HepG2 (cell line): ENCODE measurements around the gene KLHL12. TPM values are rescaled to one million over a fixed set of nuclear protein-coding genes. Genes with fewer than 3 reads are reported as not detected.

Experiments
- ATAC-seq: fragments of 200-7000 bp; cut with Tn5 transposase; 3 replicates; pipeline ENCODE4 v1.9.1; 2020; ENCODE audit warnings: mild to moderate bottlenecking, moderate library complexity
- BruUV-seq: library from RNA; stranded (reverse); fragments of 400-500 nt; replicated peaks from 2 replicates; lab custom pipeline; 2021; lab: Mats Ljungman, UMichigan
- CTCF ChIA-PET: fragments of 300-600 bp; formaldehyde crosslinking; extraction: SDS; loops from one replicate; lab custom pipeline; 2021; ENCODE audit warnings: low total read pairs, inconsistent platforms, low intra/inter-chr PET ratio; lab: Yijun Ruan, JAX
- POLR2A ChIA-PET: fragments of 350-600 bp; sonication (Branson Sonifier 250); formaldehyde crosslinking; loops from one replicate; lab custom pipeline; 2020; ENCODE audit warnings: antibody characterized with exemption, inconsistent platforms; lab: Yijun Ruan, JAX
- DNase-seq: peaks from one replicate; pipeline ENCODE4 v3.0.0-alpha.2; 2015; ENCODE audit warnings: low spot score
- FAIRE-seq: peaks from 3 replicates; lab custom pipeline; 2011; peaks lifted over from hg19 to GRCh38; lab: Jason Lieb, UNC
- H2AFZ ChIP-seq: one replicate; pipeline ENCODE4 v1.6.1; 2011; ENCODE audit warnings: low read length, inconsistent platforms
- H3K27ac ChIP-seq: fragments of 300-600 bp; 3 replicates; pipeline ENCODE4 v1.8.0; 2011; ENCODE audit warnings: mixed run types, mild to moderate bottlenecking, mixed read lengths, low read length, inconsistent platforms; ENCODE audit not compliant: insufficient read depth; ENCODE audit errors: extremely low read length
- H3K27me3 ChIP-seq, 2 experiments: fragments of 200-600 bp in 1 of 2; 2 replicates in 1 of 2; 3 replicates in 1 of 2; pipeline versions ENCODE4 v1.6.0 to v1.8.0; 2011; ENCODE audit warnings: low read length in 2 of 2, mild to moderate bottlenecking in 2 of 2, moderate library complexity in 2 of 2, inconsistent platforms in 1 of 2; ENCODE audit not compliant: insufficient read depth in 2 of 2, control insufficient read depth in 1 of 2
- H3K36me3 ChIP-seq, 2 experiments: fragments of 200-600 bp in 1 of 2; replicated peaks in 1 of 2; 2 replicates in 1 of 2; 3 replicates in 1 of 2; pipeline versions ENCODE4 v1.5.1 to v1.8.0; 2011; ENCODE audit warnings: low read length in 2 of 2, inconsistent platforms in 1 of 2; ENCODE audit not compliant: insufficient read depth in 2 of 2, control insufficient read depth in 1 of 2
- H3K4me1 ChIP-seq: 2 replicates; pipeline ENCODE4 v1.5.1; 2012; ENCODE audit warnings: low read length, inconsistent platforms; ENCODE audit not compliant: insufficient read depth
- H3K4me2 ChIP-seq: 2 replicates; pipeline ENCODE4 v1.6.0; 2011; ENCODE audit warnings: low read depth, low read length, inconsistent platforms
- H3K4me3 ChIP-seq, 3 experiments: fragments of 200-600 bp in 1 of 3; sonication (generic), shearing (Covaris generic) in 1 of 3; replicated peaks in 1 of 3; 2 replicates each; pipeline ENCODE4 v1.5.1; 2011 to 2016; ENCODE audit warnings: low read length in 3 of 3, inconsistent platforms in 2 of 3, low read depth in 2 of 3, mild to moderate bottlenecking in 2 of 3, control low read depth in 1 of 3, mixed read lengths in 1 of 3; ENCODE audit not compliant: insufficient read depth in 1 of 3
- H3K79me2 ChIP-seq: one replicate; pipeline ENCODE4 v1.6.1; 2011; ENCODE audit warnings: low read length, inconsistent platforms; ENCODE audit not compliant: insufficient read depth
- H3K9ac ChIP-seq: 2 replicates; pipeline ENCODE4 v1.6.0; 2011; ENCODE audit warnings: mild to moderate bottlenecking, low read depth, low read length, inconsistent platforms; ENCODE audit not compliant: insufficient read depth
- H3K9me3 ChIP-seq: 2 replicates; pipeline ENCODE4 v1.5.1; 2012; ENCODE audit warnings: mild to moderate bottlenecking, low read length
- H4K20me1 ChIP-seq: 2 replicates; pipeline ENCODE4 v1.6.0; 2011; ENCODE audit warnings: inconsistent platforms, mild to moderate bottlenecking, low read length, moderate library complexity; ENCODE audit not compliant: insufficient read depth
- AGO2 ChIP-seq: fragments of 200-400 bp; formaldehyde crosslinking; optimal IDR thresholded peaks from 2 replicates; pipeline ENCODE3; 2017; ENCODE audit warnings: mild to moderate bottlenecking, low read depth, low read length, moderate library complexity
- ARNT ChIP-seq: fragments of 450-650 bp; IDR thresholded peaks from 2 replicates; pipeline ENCODE4 v1.6.1; 2017
- CCDC6 ChIP-seq: sonication (generic); formaldehyde crosslinking; IDR thresholded peaks from 2 replicates; pipeline ENCODE4 v1.8.1; 2022; ENCODE audit warnings: mild to moderate bottlenecking, missing genetic modification reagents, moderate library complexity
- CEBPG ChIP-seq: IDR thresholded peaks from 2 replicates; pipeline ENCODE4 v1.6.1; 2016
- KDM2A ChIP-seq: sonication (generic); formaldehyde crosslinking; IDR thresholded peaks from 2 replicates; pipeline ENCODE4 v1.4.0; 2020; ENCODE audit warnings: low read depth, missing genetic modification reagents, borderline replicate concordance
- NR2C2 ChIP-seq: sonication (generic); formaldehyde crosslinking; IDR thresholded peaks from 2 replicates; pipeline ENCODE4 v1.4.0; 2020; ENCODE audit warnings: missing genetic modification reagents, mild to moderate bottlenecking, moderate library complexity, borderline replicate concordance
- NR2F2 ChIP-seq: IDR thresholded peaks from 2 replicates; pipeline ENCODE4 v1.6.1; 2012; ENCODE audit warnings: low read depth, inconsistent platforms, borderline replicate concordance
- PHB2 ChIP-seq: fragments of 450-650 bp; IDR thresholded peaks from 2 replicates; pipeline ENCODE4 v1.6.1; 2018; ENCODE audit not compliant: partially characterized antibody
- SIX4 ChIP-seq: sonication (generic); formaldehyde crosslinking; IDR thresholded peaks from 2 replicates; pipeline ENCODE4 v1.4.0; 2020; ENCODE audit warnings: missing genetic modification reagents
- ZBTB26 ChIP-seq: IDR thresholded peaks from 2 replicates; pipeline ENCODE4 v1.6.1; 2016; ENCODE audit warnings: missing compliant biosample characterization, missing genetic modification reagents, borderline replicate concordance
- ZFP1 ChIP-seq: IDR thresholded peaks from 2 replicates; pipeline ENCODE4 v1.6.1; 2016
- ZFP41 ChIP-seq: sonication (generic); formaldehyde crosslinking; IDR thresholded peaks from 2 replicates; pipeline ENCODE4 v1.4.0; 2020; ENCODE audit warnings: mild to moderate bottlenecking, missing genetic modification reagents, borderline replicate concordance
- ZKSCAN8 ChIP-seq: IDR thresholded peaks from 2 replicates; pipeline ENCODE4 v1.6.1; 2016; ENCODE audit warnings: borderline replicate concordance, missing genetic modification reagents, missing compliant biosample characterization
- ZNF230 ChIP-seq: sonication (generic); formaldehyde crosslinking; IDR thresholded peaks from 2 replicates; pipeline ENCODE4 v1.4.0; 2020; ENCODE audit warnings: mild to moderate bottlenecking, missing genetic modification reagents
- ZNF510 ChIP-seq: sonication (generic); formaldehyde crosslinking; IDR thresholded peaks from 2 replicates; pipeline ENCODE4 v1.4.0; 2020; ENCODE audit warnings: low read depth, mild to moderate bottlenecking, missing genetic modification reagents
- ZNF644 ChIP-seq: IDR thresholded peaks from 2 replicates; pipeline ENCODE4 v1.6.1; 2016; ENCODE audit warnings: low read depth
- ZNF652 ChIP-seq: IDR thresholded peaks from 2 replicates; pipeline ENCODE4 v1.6.1; 2016; ENCODE audit warnings: low read depth, borderline replicate concordance
- ZNF737 ChIP-seq: sonication (generic); formaldehyde crosslinking; IDR thresholded peaks from 2 replicates; pipeline ENCODE4 v1.5.0; 2020; ENCODE audit warnings: missing genetic modification reagents, mild to moderate bottlenecking, borderline replicate concordance
- WGBS: methylation state at CpG from one replicate; pipeline ENCODE4 v1.1.6; 2017; ENCODE audit warnings: low lambda C conversion rate; 5-methylcytosine and 5-hydroxymethylcytosine counted together
- in situ Hi-C: cut with HindIII; loops from 2 replicates; pipeline ENCODE4 v1.10.0; 2017; ENCODE audit warnings: low pct_unique_long_range_greater_than_20kb; ENCODE audit not compliant: extremely low pct_ligation_motif_present
- intact Hi-C: fragments of 100-400 bp; cut with micrococcal nuclease; formaldehyde crosslinking; loops from one replicate; pipeline ENCODE4 v1.10.0; 2022; ENCODE audit not compliant: unreplicated experiment
- polyA plus RNA-seq, 8 experiments: library from polyadenylated mRNA; depleted of rRNA in 3 of 8; stranded (reverse) in 7 of 8; unstranded in 1 of 8; fragments of >200 nt; fragmentation: Illumina TruSeq in 4 of 8; extraction: Trizol in 4 of 8; gene quantifications; 2 replicates each; pipeline versions ENCODE4 v1.2.1 to v1.2.3, GENCODE V29; 2011 to 2016; ENCODE audit warnings: low read depth in 4 of 8, missing spikeins in 1 of 8, mixed read lengths in 1 of 8; ENCODE audit not compliant: insufficient read depth in 1 of 8
- total RNA-seq, 5 experiments: library from RNA; depleted of rRNA; stranded (reverse); fragments of >200 nt; fragmentation: Illumina TruSeq; extraction: Trizol; gene quantifications; 2 replicates each; pipeline ENCODE4 v1.2.3, GENCODE V29; 2016; ENCODE audit warnings: low read depth in 1 of 5
- TF ChIP-seq, protein P1 (sequence below): sonication (generic); formaldehyde crosslinking; IDR thresholded peaks from 2 replicates; pipeline ENCODE4 v1.4.0; 2020; ENCODE audit warnings: missing genetic modification reagents
- TF ChIP-seq, protein P2 (sequence below): sonication (generic); formaldehyde crosslinking; IDR thresholded peaks from 2 replicates; pipeline ENCODE4 v1.4.0; 2020; ENCODE audit warnings: missing genetic modification reagents
- TF ChIP-seq, protein P3 (sequence below): sonication (generic); formaldehyde crosslinking; conservative IDR thresholded peaks from 2 replicates; pipeline ENCODE4 v1.8.0; 2022; ENCODE audit warnings: missing genetic modification reagents

The KLHL12 gene
- total and polyA plus RNA-seq, 2 of the 13 experiments (the other 11 are each of a cell fraction or from before 2014, with no cell fraction given), result 19.2 to 25.2 TPM

- POLR2A ChIA-PET, result interaction anchor here (0.6 to 1.0 kb wide), 3 partner anchors 13 to 98 kb away, joined by 4 to 6 read pairs (median 4); partner anchors contain the start of gene KLHL12
- DNase-seq (peak; percentile 74), FAIRE-seq (no peak), ATAC-seq (peak; percentile 15)
- in situ Hi-C loops, result no loop called here
- Histone ChIP-seq H3K4me3 (no peak overlapping the region), H3K27ac (peak overlapping the region; percentile 52), H3K79me2 (peaks cover 36% of the 10 kb centered on the region), H3K36me3 (peaks cover 0 to 5% of the 10 kb centered on the region in 2 experiments; a peak in 2 of 5 replicates), H3K9me3 (no peaks in the 10 kb centered on the region), H3K4me2 (peak overlapping the region; percentile 99; the same call in 1 of the 2 replicates), H4K20me1 (peaks cover 7% of the 10 kb centered on the region; the same call in 1 of the 2 replicates), H3K27me3 (no peaks in the 10 kb centered on the region; a peak in 1 of 5 replicates), H3K9ac (no peak overlapping the region), H2AFZ (no peak overlapping the region), H3K4me1 (peaks cover 47% of the 10 kb centered on the region)
- CTCF ChIA-PET, result no interaction called here
- intact Hi-C loops, result loop anchor here (10.0 kb wide), 1 partner anchor 74 kb away; the partner anchor contains the start of gene RABIF
- BruUV-seq, result no TSS peak
- 22% methylated on average over 1 of the region's 1 CpG for WGBS
- no peak for TF ChIP-seq ZNF737
- no peak for TF ChIP-seq AGO2
- TF ChIP-seq, protein P1, sequence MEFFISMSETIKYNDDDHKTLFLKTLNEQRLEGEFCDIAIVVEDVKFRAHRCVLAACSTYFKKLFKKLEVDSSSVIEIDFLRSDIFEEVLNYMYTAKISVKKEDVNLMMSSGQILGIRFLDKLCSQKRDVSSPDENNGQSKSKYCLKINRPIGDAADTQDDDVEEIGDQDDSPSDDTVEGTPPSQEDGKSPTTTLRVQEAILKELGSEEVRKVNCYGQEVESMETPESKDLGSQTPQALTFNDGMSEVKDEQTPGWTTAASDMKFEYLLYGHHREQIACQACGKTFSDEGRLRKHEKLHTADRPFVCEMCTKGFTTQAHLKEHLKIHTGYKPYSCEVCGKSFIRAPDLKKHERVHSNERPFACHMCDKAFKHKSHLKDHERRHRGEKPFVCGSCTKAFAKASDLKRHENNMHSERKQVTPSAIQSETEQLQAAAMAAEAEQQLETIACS (CRISPR knock-in tag), result no peak
- TF ChIP-seq, protein P2, sequence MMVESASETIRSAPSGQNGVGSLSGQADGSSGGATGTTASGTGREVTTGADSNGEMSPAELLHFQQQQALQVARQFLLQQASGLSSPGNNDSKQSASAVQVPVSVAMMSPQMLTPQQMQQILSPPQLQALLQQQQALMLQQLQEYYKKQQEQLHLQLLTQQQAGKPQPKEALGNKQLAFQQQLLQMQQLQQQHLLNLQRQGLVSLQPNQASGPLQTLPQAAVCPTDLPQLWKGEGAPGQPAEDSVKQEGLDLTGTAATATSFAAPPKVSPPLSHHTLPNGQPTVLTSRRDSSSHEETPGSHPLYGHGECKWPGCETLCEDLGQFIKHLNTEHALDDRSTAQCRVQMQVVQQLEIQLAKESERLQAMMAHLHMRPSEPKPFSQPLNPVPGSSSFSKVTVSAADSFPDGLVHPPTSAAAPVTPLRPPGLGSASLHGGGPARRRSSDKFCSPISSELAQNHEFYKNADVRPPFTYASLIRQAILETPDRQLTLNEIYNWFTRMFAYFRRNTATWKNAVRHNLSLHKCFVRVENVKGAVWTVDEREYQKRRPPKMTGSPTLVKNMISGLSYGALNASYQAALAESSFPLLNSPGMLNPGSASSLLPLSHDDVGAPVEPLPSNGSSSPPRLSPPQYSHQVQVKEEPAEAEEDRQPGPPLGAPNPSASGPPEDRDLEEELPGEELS, result no peak
- peak; percentile 63; the same call in 1 of the 2 replicates for TF ChIP-seq ZNF652 (CRISPR knock-in tag)
- TF ChIP-seq ARNT, result no peak
- no peak for TF ChIP-seq CCDC6 (CRISPR knock-in tag)
- no peak for TF ChIP-seq ZFP41 (CRISPR knock-in tag)
- TF ChIP-seq ZKSCAN8 (CRISPR knock-in tag), result no peak
- TF ChIP-seq ZFP1 (CRISPR knock-in tag), result no peak
- TF ChIP-seq ZNF644 (CRISPR knock-in tag), result no peak
- TF ChIP-seq, protein P3, sequence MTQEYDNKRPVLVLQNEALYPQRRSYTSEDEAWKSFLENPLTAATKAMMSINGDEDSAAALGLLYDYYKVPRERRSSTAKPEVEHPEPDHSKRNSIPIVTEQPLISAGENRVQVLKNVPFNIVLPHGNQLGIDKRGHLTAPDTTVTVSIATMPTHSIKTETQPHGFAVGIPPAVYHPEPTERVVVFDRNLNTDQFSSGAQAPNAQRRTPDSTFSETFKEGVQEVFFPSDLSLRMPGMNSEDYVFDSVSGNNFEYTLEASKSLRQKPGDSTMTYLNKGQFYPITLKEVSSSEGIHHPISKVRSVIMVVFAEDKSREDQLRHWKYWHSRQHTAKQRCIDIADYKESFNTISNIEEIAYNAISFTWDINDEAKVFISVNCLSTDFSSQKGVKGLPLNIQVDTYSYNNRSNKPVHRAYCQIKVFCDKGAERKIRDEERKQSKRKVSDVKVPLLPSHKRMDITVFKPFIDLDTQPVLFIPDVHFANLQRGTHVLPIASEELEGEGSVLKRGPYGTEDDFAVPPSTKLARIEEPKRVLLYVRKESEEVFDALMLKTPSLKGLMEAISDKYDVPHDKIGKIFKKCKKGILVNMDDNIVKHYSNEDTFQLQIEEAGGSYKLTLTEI (CRISPR knock-in tag), result no peak
- TF ChIP-seq CEBPG (CRISPR knock-in tag), result peak; percentile 69
- peak; percentile 86 for TF ChIP-seq SIX4
- peak; percentile 91 for TF ChIP-seq ZBTB26 (CRISPR knock-in tag)
- no peak for TF ChIP-seq NR2F2
- TF ChIP-seq NR2C2 (CRISPR knock-in tag), result no peak
- no peak for TF ChIP-seq PHB2
- no peak for TF ChIP-seq KDM2A (CRISPR knock-in tag)
- TF ChIP-seq ZNF510, result no peak
- TF ChIP-seq ZNF230 (CRISPR knock-in tag), result no peak
Measured at GRCh38 chr1:202959276-202959620, 32.2 kb upstream of the KLHL12 start.
